ENCODE measurements around the gene PDE7B.

Gene PDE7B

GRCh38 chr6:136117081-136117480 is 265.6 kb downstream of the PDE7B start:
- no peaks in the 10 kb centered on the region for H3K9me3 ChIP-seq (ENCODE audit: control insufficient read depth in 1 of 2, low read length in 2 of 2)
- H3K4me3 ChIP-seq (ENCODE audit: low read depth in 1 of 2, low read length in 2 of 2): no peak overlapping the region
- H3K4me1 ChIP-seq (ENCODE audit: control insufficient read depth in 1 of 2, insufficient read depth in 2 of 2, low read length in 2 of 2): no peaks in the 10 kb centered on the region
- no peak overlapping the region for H3K27ac ChIP-seq (ENCODE audit: low read depth, low read length)
- no peak overlapping the region for H3K9ac ChIP-seq (ENCODE audit: low read depth in 1 of 2, low read length in 2 of 2)
- no peaks in the 10 kb centered on the region for H3K36me3 ChIP-seq (ENCODE audit: control insufficient read depth in 1 of 2, insufficient read depth in 2 of 2, low read length in 2 of 2)
- H3K27me3 ChIP-seq (ENCODE audit: control insufficient read depth in 1 of 2, insufficient read depth in 2 of 2, low read length in 2 of 2): no peaks in the 10 kb centered on the region

DNA sequence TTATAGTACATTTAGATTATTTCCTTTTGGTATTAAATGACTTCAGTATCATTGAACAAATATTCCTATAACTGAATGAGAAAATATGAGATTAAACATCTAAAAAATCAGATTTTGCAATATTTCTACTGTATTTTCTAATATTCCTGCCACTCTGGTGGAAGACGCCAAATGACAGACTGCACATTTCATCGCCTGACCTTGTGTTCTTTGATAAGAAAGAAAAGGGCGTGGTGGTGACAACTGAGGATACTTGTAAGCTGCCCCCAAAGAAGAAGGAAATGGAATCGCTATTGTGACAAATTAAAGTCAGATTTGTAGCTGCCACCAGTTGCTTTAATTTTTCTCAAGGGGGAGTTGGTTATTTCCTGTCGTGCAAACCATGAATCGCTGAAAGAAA is 267.3 kb downstream of the PDE7B start:
- Histone ChIP-seq H3K4me3 (ENCODE audit: low read depth in 1 of 2, low read length in 2 of 2) (no peak overlapping the region), H3K4me1 (ENCODE audit: control insufficient read depth in 1 of 2, insufficient read depth in 2 of 2, low read length in 2 of 2) (no peaks in the 10 kb centered on the region), H3K9ac (ENCODE audit: low read depth in 1 of 2, low read length in 2 of 2) (no peak overlapping the region), H3K27me3 (ENCODE audit: control insufficient read depth in 1 of 2, insufficient read depth in 2 of 2, low read length in 2 of 2) (no peaks in the 10 kb centered on the region), H3K9me3 (ENCODE audit: control insufficient read depth in 1 of 2, low read length in 2 of 2) (no peaks in the 10 kb centered on the region), H3K27ac (ENCODE audit: low read depth, low read length) (no peak overlapping the region), H3K36me3 (ENCODE audit: control insufficient read depth in 1 of 2, insufficient read depth in 2 of 2, low read length in 2 of 2) (no peaks in the 10 kb centered on the region)

DNA sequence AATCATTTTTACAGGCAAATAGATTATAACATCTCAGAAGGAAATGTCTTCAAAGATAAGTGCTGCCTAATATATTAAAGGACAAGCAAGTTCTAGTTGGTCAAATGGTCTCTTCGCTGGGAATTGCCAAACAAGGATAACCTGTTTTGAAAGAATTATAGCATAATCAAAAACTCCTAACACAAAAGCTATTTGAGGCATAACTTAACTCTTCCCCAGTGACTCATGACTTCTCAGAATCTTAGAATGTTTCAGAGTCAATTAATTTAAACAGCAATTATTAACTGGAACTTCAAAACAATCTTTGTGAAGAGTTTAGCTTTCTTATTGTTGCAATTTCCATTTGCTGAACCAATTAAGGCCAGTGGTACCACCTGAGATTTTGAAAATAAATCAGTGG is 272.0 kb downstream of the PDE7B start:
- Histone ChIP-seq H3K27me3 (ENCODE audit: control insufficient read depth in 1 of 2, insufficient read depth in 2 of 2, low read length in 2 of 2) (no peaks in the 10 kb centered on the region), H3K9ac (ENCODE audit: low read depth in 1 of 2, low read length in 2 of 2) (no peak overlapping the region), H3K4me3 (ENCODE audit: low read depth in 1 of 2, low read length in 2 of 2) (no peak overlapping the region), H3K36me3 (ENCODE audit: control insufficient read depth in 1 of 2, insufficient read depth in 2 of 2, low read length in 2 of 2) (no peaks in the 10 kb centered on the region), H3K9me3 (ENCODE audit: control insufficient read depth in 1 of 2, low read length in 2 of 2) (no peaks in the 10 kb centered on the region), H3K27ac (ENCODE audit: low read depth, low read length) (no peak overlapping the region), H3K4me1 (ENCODE audit: control insufficient read depth in 1 of 2, insufficient read depth in 2 of 2, low read length in 2 of 2) (no peaks in the 10 kb centered on the region)

DNA sequence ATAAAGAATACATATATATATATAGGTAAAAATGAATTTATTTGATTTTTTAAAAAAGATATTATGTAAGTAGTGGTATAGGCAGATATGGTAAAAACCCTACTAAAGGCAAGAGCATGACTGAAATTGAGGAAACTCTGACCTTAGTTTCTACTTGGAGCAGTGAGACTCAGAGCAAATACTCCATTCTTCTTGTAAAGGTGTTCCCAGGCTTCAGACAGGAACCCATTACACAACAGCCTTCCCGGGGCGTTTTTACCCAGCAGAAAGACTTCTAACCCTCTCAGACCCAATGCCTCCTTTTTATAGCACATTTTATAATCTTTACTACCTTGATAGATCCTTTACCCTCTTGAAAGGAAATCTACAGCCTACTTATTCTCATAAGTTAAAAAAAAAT is 274.1 kb downstream of the PDE7B start:
- no peaks in the 10 kb centered on the region for H3K4me1 ChIP-seq (ENCODE audit: control insufficient read depth in 1 of 2, insufficient read depth in 2 of 2, low read length in 2 of 2)
- no peak overlapping the region for H3K9ac ChIP-seq (ENCODE audit: low read depth in 1 of 2, low read length in 2 of 2)
- H3K27me3 ChIP-seq (ENCODE audit: control insufficient read depth in 1 of 2, insufficient read depth in 2 of 2, low read length in 2 of 2): no peaks in the 10 kb centered on the region
- no peaks in the 10 kb centered on the region for H3K9me3 ChIP-seq (ENCODE audit: control insufficient read depth in 1 of 2, low read length in 2 of 2)
- no peaks in the 10 kb centered on the region for H3K36me3 ChIP-seq (ENCODE audit: control insufficient read depth in 1 of 2, insufficient read depth in 2 of 2, low read length in 2 of 2)
- no peak overlapping the region for H3K4me3 ChIP-seq (ENCODE audit: low read depth in 1 of 2, low read length in 2 of 2)
- H3K27ac ChIP-seq (ENCODE audit: low read depth, low read length): no peak overlapping the region

DNA sequence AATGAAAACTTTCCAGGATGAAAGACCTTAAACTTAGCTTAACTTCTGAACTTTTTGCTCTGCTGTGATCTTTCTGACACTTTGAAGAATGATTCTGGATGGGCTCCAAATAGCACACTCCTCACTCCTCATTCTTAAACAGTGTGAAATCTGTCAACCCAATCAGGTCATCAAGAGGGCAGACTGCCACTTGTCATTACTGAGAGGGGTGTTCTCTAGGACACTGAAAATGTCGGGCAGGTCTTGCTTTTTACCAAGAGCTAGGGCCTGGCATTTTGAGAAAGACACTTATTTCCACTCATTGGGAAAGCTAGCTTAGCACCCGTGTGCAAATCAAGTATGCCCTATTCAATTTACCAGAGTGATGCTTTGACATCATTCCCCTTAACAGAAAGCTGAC is 276.4 kb downstream of the PDE7B start:
- Histone ChIP-seq H3K4me3 (ENCODE audit: low read depth in 1 of 2, low read length in 2 of 2) (no peak overlapping the region), H3K9ac (ENCODE audit: low read depth in 1 of 2, low read length in 2 of 2) (no peak overlapping the region), H3K27me3 (ENCODE audit: control insufficient read depth in 1 of 2, insufficient read depth in 2 of 2, low read length in 2 of 2) (no peaks in the 10 kb centered on the region), H3K4me1 (ENCODE audit: control insufficient read depth in 1 of 2, insufficient read depth in 2 of 2, low read length in 2 of 2) (no peaks in the 10 kb centered on the region), H3K36me3 (ENCODE audit: control insufficient read depth in 1 of 2, insufficient read depth in 2 of 2, low read length in 2 of 2) (no peaks in the 10 kb centered on the region), H3K9me3 (ENCODE audit: control insufficient read depth in 1 of 2, low read length in 2 of 2) (no peaks in the 10 kb centered on the region), H3K27ac (ENCODE audit: low read depth, low read length) (no peak overlapping the region)

DNA sequence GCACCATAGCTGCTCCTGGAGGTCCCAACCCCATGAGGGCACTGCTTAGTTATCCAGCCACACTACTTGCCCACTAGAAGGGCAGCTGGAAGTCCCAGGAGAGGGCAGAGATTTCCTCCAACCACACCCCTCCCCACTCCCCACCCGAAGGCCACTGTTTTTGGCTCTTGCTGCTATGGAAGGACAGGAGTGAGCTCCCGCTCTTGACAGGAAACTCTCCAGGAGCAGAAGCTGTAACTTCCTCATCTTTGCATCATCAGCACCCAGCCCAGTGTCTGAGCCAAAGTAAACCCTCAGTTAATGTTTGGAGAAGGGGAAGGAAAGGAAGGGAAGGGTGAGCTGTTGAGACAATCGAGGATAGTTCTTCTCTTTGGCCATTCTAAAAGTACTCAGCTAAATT is 277.9 kb downstream of the PDE7B start:
- Histone ChIP-seq H3K27ac (ENCODE audit: low read depth, low read length) (no peak overlapping the region), H3K27me3 (ENCODE audit: control insufficient read depth in 1 of 2, insufficient read depth in 2 of 2, low read length in 2 of 2) (no peaks in the 10 kb centered on the region), H3K4me1 (ENCODE audit: control insufficient read depth in 1 of 2, insufficient read depth in 2 of 2, low read length in 2 of 2) (no peaks in the 10 kb centered on the region), H3K9ac (ENCODE audit: low read depth in 1 of 2, low read length in 2 of 2) (no peak overlapping the region), H3K36me3 (ENCODE audit: control insufficient read depth in 1 of 2, insufficient read depth in 2 of 2, low read length in 2 of 2) (no peaks in the 10 kb centered on the region), H3K9me3 (ENCODE audit: control insufficient read depth in 1 of 2, low read length in 2 of 2) (no peaks in the 10 kb centered on the region), H3K4me3 (ENCODE audit: low read depth in 1 of 2, low read length in 2 of 2) (no peak overlapping the region)

GRCh38 chr6:136134268-136134667 is 282.8 kb downstream of the PDE7B start:
- no peaks in the 10 kb centered on the region for H3K36me3 ChIP-seq (ENCODE audit: control insufficient read depth in 1 of 2, insufficient read depth in 2 of 2, low read length in 2 of 2)
- no peak overlapping the region for H3K9ac ChIP-seq (ENCODE audit: low read depth in 1 of 2, low read length in 2 of 2)
- no peak overlapping the region for H3K4me3 ChIP-seq (ENCODE audit: low read depth in 1 of 2, low read length in 2 of 2)
- H3K4me1 ChIP-seq (ENCODE audit: control insufficient read depth in 1 of 2, insufficient read depth in 2 of 2, low read length in 2 of 2): peaks cover 0 to 5% of the 10 kb centered on the region in 2 donors
- no peaks in the 10 kb centered on the region for H3K9me3 ChIP-seq (ENCODE audit: control insufficient read depth in 1 of 2, low read length in 2 of 2)
- H3K27me3 ChIP-seq (ENCODE audit: control insufficient read depth in 1 of 2, insufficient read depth in 2 of 2, low read length in 2 of 2): no peaks in the 10 kb centered on the region
- no peak overlapping the region for H3K27ac ChIP-seq (ENCODE audit: low read depth, low read length)

DNA sequence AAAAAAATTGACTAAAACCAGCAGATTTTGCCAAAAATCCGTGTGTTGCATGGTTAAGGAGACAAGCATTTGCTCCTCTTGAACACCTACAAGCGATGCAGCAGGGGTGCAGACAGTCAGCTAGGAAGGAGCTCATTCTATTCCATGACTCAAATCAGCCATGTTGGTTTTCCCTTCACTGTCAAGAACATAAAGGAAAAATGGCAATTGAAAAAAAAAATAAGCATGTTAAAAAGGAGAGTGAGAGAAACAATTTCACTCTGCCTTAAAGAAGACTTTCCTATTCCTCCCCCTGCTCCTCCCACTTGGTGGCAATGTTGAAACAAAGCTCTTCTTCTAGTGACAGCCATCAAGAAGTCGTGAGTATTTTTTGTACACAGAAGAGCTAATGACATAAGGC is 283.2 kb downstream of the PDE7B start:
- Histone ChIP-seq H3K9me3 (ENCODE audit: control insufficient read depth in 1 of 2, low read length in 2 of 2) (no peaks in the 10 kb centered on the region), H3K36me3 (ENCODE audit: control insufficient read depth in 1 of 2, insufficient read depth in 2 of 2, low read length in 2 of 2) (no peaks in the 10 kb centered on the region), H3K27me3 (ENCODE audit: control insufficient read depth in 1 of 2, insufficient read depth in 2 of 2, low read length in 2 of 2) (no peaks in the 10 kb centered on the region), H3K9ac (ENCODE audit: low read depth in 1 of 2, low read length in 2 of 2) (no peak overlapping the region), H3K4me3 (ENCODE audit: low read depth in 1 of 2, low read length in 2 of 2) (no peak overlapping the region), H3K4me1 (ENCODE audit: control insufficient read depth in 1 of 2, insufficient read depth in 2 of 2, low read length in 2 of 2) (peaks cover 0 to 5% of the 10 kb centered on the region in 2 donors), H3K27ac (ENCODE audit: low read depth, low read length) (no peak overlapping the region)

DNA sequence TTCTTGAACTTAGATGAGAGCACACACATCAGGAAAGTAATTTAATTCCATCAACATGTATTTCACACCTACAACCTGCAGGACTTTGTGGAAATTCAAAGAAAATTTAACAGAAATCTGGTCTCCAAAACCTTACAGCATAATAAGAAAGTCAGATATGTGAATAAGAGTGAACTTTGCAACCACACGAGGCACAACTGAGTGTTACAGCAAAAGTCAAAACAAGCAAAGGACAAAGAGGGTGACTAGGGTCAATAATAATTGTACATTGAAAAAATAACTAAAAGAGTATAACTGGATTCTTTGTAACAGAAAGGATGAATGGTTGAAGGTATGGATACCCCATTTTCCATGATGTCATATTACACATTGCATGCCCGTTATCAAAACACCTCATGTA is 284.8 kb downstream of the PDE7B start:
- no peak overlapping the region for H3K4me3 ChIP-seq (ENCODE audit: low read depth in 1 of 2, low read length in 2 of 2)
- H3K27ac ChIP-seq (ENCODE audit: low read depth, low read length): no peak overlapping the region
- peaks cover 0 to 5% of the 10 kb centered on the region in 2 donors for H3K4me1 ChIP-seq (ENCODE audit: control insufficient read depth in 1 of 2, insufficient read depth in 2 of 2, low read length in 2 of 2)
- H3K36me3 ChIP-seq (ENCODE audit: control insufficient read depth in 1 of 2, insufficient read depth in 2 of 2, low read length in 2 of 2): no peaks in the 10 kb centered on the region
- H3K9me3 ChIP-seq (ENCODE audit: control insufficient read depth in 1 of 2, low read length in 2 of 2): no peaks in the 10 kb centered on the region
- no peak overlapping the region for H3K9ac ChIP-seq (ENCODE audit: low read depth in 1 of 2, low read length in 2 of 2)
- no peaks in the 10 kb centered on the region for H3K27me3 ChIP-seq (ENCODE audit: control insufficient read depth in 1 of 2, insufficient read depth in 2 of 2, low read length in 2 of 2)

GRCh38 chr6:136137008-136137692 is 285.6 kb downstream of the PDE7B start:
- Histone ChIP-seq H3K27ac (ENCODE audit: low read depth, low read length) (no peak overlapping the region), H3K27me3 (ENCODE audit: control insufficient read depth in 1 of 2, insufficient read depth in 2 of 2, low read length in 2 of 2) (no peaks in the 10 kb centered on the region), H3K4me3 (ENCODE audit: low read depth in 1 of 2, low read length in 2 of 2) (no peak overlapping the region), H3K36me3 (ENCODE audit: control insufficient read depth in 1 of 2, insufficient read depth in 2 of 2, low read length in 2 of 2) (no peaks in the 10 kb centered on the region), H3K9me3 (ENCODE audit: control insufficient read depth in 1 of 2, low read length in 2 of 2) (no peaks in the 10 kb centered on the region), H3K9ac (ENCODE audit: low read depth in 1 of 2, low read length in 2 of 2) (no peak overlapping the region), H3K4me1 (ENCODE audit: control insufficient read depth in 1 of 2, insufficient read depth in 2 of 2, low read length in 2 of 2) (peaks cover 0 to 5% of the 10 kb centered on the region in 2 donors)

All from duodenal mucosa (tissue), 2 donors.